GM12873 (cell line): Measurements from ENCODE around the gene GTPBP2.

Experiments used
- CTCF ChIP-seq: IDR thresholded peaks from 2 replicates; pipeline ENCODE4 v1.5.1; 2012; ENCODE audit warnings: low read depth, mild to moderate bottlenecking, moderate library complexity, low read length, control low read depth; ENCODE audit not compliant: insufficient read depth; ENCODE audit errors: missing control alignments

GTPBP2 gene, protein sequence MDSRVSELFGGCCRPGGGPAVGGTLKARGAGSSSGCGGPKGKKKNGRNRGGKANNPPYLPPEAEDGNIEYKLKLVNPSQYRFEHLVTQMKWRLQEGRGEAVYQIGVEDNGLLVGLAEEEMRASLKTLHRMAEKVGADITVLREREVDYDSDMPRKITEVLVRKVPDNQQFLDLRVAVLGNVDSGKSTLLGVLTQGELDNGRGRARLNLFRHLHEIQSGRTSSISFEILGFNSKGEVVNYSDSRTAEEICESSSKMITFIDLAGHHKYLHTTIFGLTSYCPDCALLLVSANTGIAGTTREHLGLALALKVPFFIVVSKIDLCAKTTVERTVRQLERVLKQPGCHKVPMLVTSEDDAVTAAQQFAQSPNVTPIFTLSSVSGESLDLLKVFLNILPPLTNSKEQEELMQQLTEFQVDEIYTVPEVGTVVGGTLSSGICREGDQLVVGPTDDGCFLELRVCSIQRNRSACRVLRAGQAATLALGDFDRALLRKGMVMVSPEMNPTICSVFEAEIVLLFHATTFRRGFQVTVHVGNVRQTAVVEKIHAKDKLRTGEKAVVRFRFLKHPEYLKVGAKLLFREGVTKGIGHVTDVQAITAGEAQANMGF

GRCh38 chr6:43629104-43629504 is at the start of gene GTPBP2:
Gene GTPBP2, minus strand, starts transcription at chr6:43629264. Its CDS starts 102 bp downstream, at chr6:43629162.
- TF ChIP-seq CTCF: no peak

GRCh38 chr6:43678341-43678740 is 49.3 kb upstream of the GTPBP2 start:
- no peak for TF ChIP-seq CTCF

- no peak for TF ChIP-seq CTCF
Measured at GRCh38 chr6:43677759-43678158, 48.7 kb upstream of the GTPBP2 start.

DNA sequence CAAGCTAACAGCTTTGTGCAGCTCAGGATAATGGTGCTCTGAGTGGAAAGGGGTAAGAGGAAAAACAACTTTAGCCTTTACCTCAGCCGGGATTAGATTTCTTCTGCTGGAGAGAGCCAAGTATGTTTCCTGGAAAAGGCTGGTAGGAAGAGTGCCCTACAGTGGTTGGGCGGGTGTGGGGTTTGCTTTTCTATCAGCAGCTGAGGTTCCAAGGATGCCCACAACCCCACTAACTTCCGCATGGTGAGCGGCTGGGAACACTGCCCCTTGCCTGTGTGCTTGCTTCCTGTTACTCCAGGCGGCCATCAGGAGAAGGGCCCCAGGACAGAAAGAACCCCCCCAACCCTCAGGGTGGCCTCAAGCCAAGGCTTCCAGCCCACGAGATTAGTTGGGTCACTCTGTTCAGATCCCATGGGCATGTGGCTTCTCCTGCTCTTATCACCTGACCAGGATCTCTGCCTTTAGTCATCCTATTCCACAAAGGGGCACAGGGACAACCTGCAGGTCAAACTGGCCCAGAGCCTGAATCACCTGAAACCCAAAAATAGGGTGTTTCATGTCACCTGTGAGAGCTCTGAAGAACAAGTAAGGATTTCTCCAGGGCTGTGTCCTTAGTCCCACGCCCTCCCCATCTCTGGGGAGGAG is 48.0 kb upstream of the GTPBP2 start:
- no peak for TF ChIP-seq CTCF

GRCh38 chr6:43674921-43675320 is 45.9 kb upstream of the GTPBP2 start:
- TF ChIP-seq CTCF: no peak

- TF ChIP-seq CTCF: no peak
Measured at GRCh38 chr6:43674291-43674690, 45.2 kb upstream of the GTPBP2 start.

DNA sequence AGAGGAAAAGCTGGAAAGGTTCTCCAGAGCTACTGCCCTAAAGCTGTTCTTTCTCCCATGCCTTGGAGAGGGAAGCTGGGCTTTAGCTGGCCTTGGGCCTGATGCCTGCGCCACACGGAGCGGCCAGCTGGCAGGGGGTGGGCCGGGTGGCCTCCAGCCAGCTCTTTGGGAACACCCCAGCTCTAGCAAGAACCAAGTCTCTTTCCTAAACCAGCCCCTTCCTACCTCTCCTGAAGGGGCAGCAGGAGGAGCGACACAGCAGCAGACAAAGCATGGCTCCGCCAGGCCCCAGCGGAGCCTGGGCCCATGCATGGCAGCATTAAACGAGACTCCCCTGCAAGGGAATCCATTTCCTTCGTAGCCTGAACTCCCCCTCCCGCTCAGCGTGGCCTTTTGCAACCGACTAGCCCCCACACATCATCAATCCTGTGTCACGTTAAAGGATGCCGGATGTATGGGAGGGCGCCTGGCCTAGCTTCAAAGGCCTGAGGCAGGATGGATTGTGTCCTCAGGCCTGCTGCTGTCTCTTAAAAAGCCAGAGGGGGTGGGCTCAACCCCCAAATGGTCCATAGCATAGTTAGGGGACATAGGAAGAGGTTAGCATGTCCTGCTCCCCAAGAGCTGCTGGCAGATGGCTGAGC is 44.5 kb upstream of the GTPBP2 start:
- no peak for TF ChIP-seq CTCF
